Measurements from ENCODE around the gene ZNF513. TPM values are rescaled to one million over a fixed set of nuclear protein-coding genes. Genes with fewer than 3 reads are reported as not detected.
"Not testable (repeated sequence)": the region's sequence is repeated elsewhere in the genome, so short reads cannot be mapped to it uniquely, and the experiment has no call there.

The ZNF513 gene
- 10 to 100 TPM; 17.6 to 20.1 TPM for total RNA-seq
- 1 to 10 TPM; 3.7 to 6.3 TPM for polyA plus RNA-seq

- peaks cover 46 to 74% of the 10 kb centered on the region in 2 donors for H3K36me3 Mint-ChIP-seq
- Histone ChIP-seq H3K27ac (ENCODE audit: low read depth, low read length) (peak within 1 kb of the TSS; percentile 78), H3K4me1 (ENCODE audit: insufficient read depth, low read length) (peaks cover 20% of the 10 kb centered on the region), H3K36me3 (ENCODE audit: insufficient read depth, low read length) (peaks cover 62% of the 10 kb centered on the region), H3K27me3 (ENCODE audit: insufficient read depth, low read length) (no peaks in the 10 kb centered on the region), H3K9me3 (ENCODE audit: control insufficient read depth in 1 of 2, low read length in 2 of 2) (no peaks in the 10 kb centered on the region), H3K4me3 (ENCODE audit: low read length in 2 of 2) (peak within 1 kb of the TSS; percentile 66 to 79)
- peaks cover 0 to 1% (median 0%) of the 10 kb centered on the region in 8 donors for H3K9me3 Mint-ChIP-seq
- H3K4me1 Mint-ChIP-seq, result peaks cover 15 to 36% (median 25%) of the 10 kb centered on the region in 4 donors
- H3K27me3 Mint-ChIP-seq, result no peaks in the 10 kb centered on the region
- intact Hi-C loops (cut with micrococcal nuclease), result loop anchor here (1.0 to 2.0 kb wide), 6 partner anchors 11 to 282 kb away; partner anchors contain the start of genes EIF2B4, GTF3C2, NRBP1 and PPM1G
- POLR2A ChIA-PET (ENCODE audit: partially characterized antibody), result interaction anchor here (0.6 to 4.4 kb wide), 10 partner anchors 8 to 329 kb away, joined by 3 to 106 read pairs (median 11); partner anchors contain the start of genes AGBL5, EIF2B4, GTF3C2 and MPV17
- DNase-seq, result peak; percentile 81 to 89 (median 83)
- H3K27ac Mint-ChIP-seq, result peak within 1 kb of the TSS; percentile 92 to 97 (median 95)
- CTCF ChIA-PET (ENCODE audit: partially characterized antibody), result interaction anchor here (1.5 kb wide), 1 partner anchor 11 kb away, joined by 6 read pairs; the partner anchor contains the start of gene EIF2B4
- peak within 1 kb of the TSS; percentile 89 to 93 (median 90) for H3K4me3 Mint-ChIP-seq
Measured at GRCh38 chr2:27380626-27381545, at the start of gene ZNF513. Gene ZNF513 (minus strand): TSS chr2:27380734. CDS start chr2:27380526, 208 bp downstream.

GRCh38 chr2:27428978-27429541, 48.5 kb upstream of the ZNF513 start:
- H3K27ac ChIP-seq (ENCODE audit: low read depth, low read length), result peak overlapping the region; percentile 93
- intact Hi-C loops (cut with micrococcal nuclease), result loop anchor here (1.0 to 5.0 kb wide), 8 partner anchors 20 to 342 kb away; partner anchors contain the start of genes ATRAID, EIF2B4, GTF3C2 and KHK
- Mint-ChIP-seq H3K4me3 (peak overlapping the region; percentile 96 to 100 (median 98)), H3K27ac (peak overlapping the region; percentile 92 to 98 (median 98)), H3K27me3 (no peaks in the 10 kb centered on the region), H3K9me3 (no peaks in the 10 kb centered on the region), H3K4me1 (peaks cover 28 to 50% (median 37%) of the 10 kb centered on the region in 4 donors), H3K36me3 (peaks cover 10 to 32% of the 10 kb centered on the region in 2 donors)
- peak in 4 of 5 donors; percentile 57 to 71 (median 64) for DNase-seq
- ChIA-PET CTCF (ENCODE audit: partially characterized antibody) (interaction anchor here (0.6 to 3.7 kb wide), 6 partner anchors 19 to 175 kb away, joined by 3 to 12 read pairs (median 3); partner anchors contain the start of genes EIF2B4, PPM1G and SNX17), POLR2A (ENCODE audit: partially characterized antibody) (interaction anchor here (0.6 to 4.7 kb wide), 18 partner anchors 8 to 1441 kb away, joined by 3 to 82 read pairs (median 8); partner anchors contain the start of genes AGBL5, CCDC121, EIF2B4 and GPN1)
- H3K4me3 ChIP-seq (ENCODE audit: low read length in 2 of 2), result peak overlapping the region; percentile 64 to 76
- H3K36me3 ChIP-seq (ENCODE audit: insufficient read depth, low read length), result peaks cover 11% of the 10 kb centered on the region
- H3K9me3 ChIP-seq (ENCODE audit: control insufficient read depth in 1 of 2, low read length in 2 of 2), result no peaks in the 10 kb centered on the region
- H3K4me1 ChIP-seq (ENCODE audit: insufficient read depth, low read length), result peaks cover 45% of the 10 kb centered on the region
- H3K27me3 ChIP-seq (ENCODE audit: insufficient read depth, low read length), result no peaks in the 10 kb centered on the region

GRCh38 chr2:27428213-27428977, 47.9 kb upstream of the ZNF513 start, which contains the start of gene NRBP1:
Gene NRBP1 (plus strand): TSS chr2:27428631. CDS start chr2:27433274, 4,643 bp downstream.
- Mint-ChIP-seq H3K27me3 (no peaks in the 10 kb centered on the region), H3K36me3 (peaks cover 4 to 25% of the 10 kb centered on the region in 2 donors), H3K4me3 (peak within 1 kb of the TSS; percentile 97 to 100 (median 98)), H3K27ac (peak within 1 kb of the TSS; percentile 96 to 99 (median 98)), H3K4me1 (peaks cover 24 to 44% (median 35%) of the 10 kb centered on the region in 4 donors), H3K9me3 (no peaks in the 10 kb centered on the region)
- POLR2A ChIA-PET (ENCODE audit: partially characterized antibody), result interaction anchor here (0.6 to 4.7 kb wide), 21 partner anchors 9 to 1442 kb away, joined by 3 to 82 read pairs (median 7); partner anchors contain the start of genes AGBL5, CCDC121, EIF2B4 and GPN1
- Histone ChIP-seq H3K27ac (ENCODE audit: low read depth, low read length) (peak within 1 kb of the TSS; percentile 93), H3K36me3 (ENCODE audit: insufficient read depth, low read length) (peaks cover 5% of the 10 kb centered on the region), H3K27me3 (ENCODE audit: insufficient read depth, low read length) (no peaks in the 10 kb centered on the region), H3K4me1 (ENCODE audit: insufficient read depth, low read length) (peaks cover 45% of the 10 kb centered on the region), H3K4me3 (ENCODE audit: low read length in 2 of 2) (peak within 1 kb of the TSS; percentile 64 to 76), H3K9me3 (ENCODE audit: control insufficient read depth in 1 of 2, low read length in 2 of 2) (no peaks in the 10 kb centered on the region)
- DNase-seq, result peak; percentile 86 to 91 (median 89)
- intact Hi-C loops (cut with micrococcal nuclease), result loop anchor here (1.0 to 5.0 kb wide), 8 partner anchors 19 to 341 kb away; partner anchors contain the start of genes ATRAID, EIF2B4, GTF3C2 and KHK
- CTCF ChIA-PET (ENCODE audit: partially characterized antibody), result interaction anchor here (0.6 to 3.2 kb wide), 5 partner anchors 18 to 49 kb away, joined by 3 to 11 read pairs (median 3); partner anchors contain the start of gene PPM1G

GRCh38 chr2:27427863-27428212, 47.3 kb upstream of the ZNF513 start:
- H3K9me3 Mint-ChIP-seq, result no peaks in the 10 kb centered on the region
- CTCF ChIA-PET (ENCODE audit: partially characterized antibody), result interaction anchor here (0.8 to 1.1 kb wide), 2 partner anchors 18 to 21 kb away, joined by 3 to 4 read pairs; partner anchors contain the start of gene PPM1G
- no peak for DNase-seq
- intact Hi-C loops (cut with micrococcal nuclease), result loop anchor here (1.0 to 5.0 kb wide), 8 partner anchors 19 to 341 kb away; partner anchors contain the start of genes ATRAID, EIF2B4, GTF3C2 and KHK
- Histone ChIP-seq H3K27me3 (ENCODE audit: insufficient read depth, low read length) (no peaks in the 10 kb centered on the region), H3K4me1 (ENCODE audit: insufficient read depth, low read length) (peaks cover 41% of the 10 kb centered on the region), H3K36me3 (ENCODE audit: insufficient read depth, low read length) (no peaks in the 10 kb centered on the region), H3K27ac (ENCODE audit: low read depth, low read length) (peak overlapping the region; percentile 93), H3K4me3 (ENCODE audit: low read length in 2 of 2) (peak overlapping the region; percentile 37 to 64), H3K9me3 (ENCODE audit: control insufficient read depth in 1 of 2, low read length in 2 of 2) (no peaks in the 10 kb centered on the region)
- peak overlapping the region; percentile 95 to 99 (median 98) for H3K27ac Mint-ChIP-seq
- POLR2A ChIA-PET (ENCODE audit: partially characterized antibody), result interaction anchor here (0.8 to 4.7 kb wide), 19 partner anchors 10 to 1442 kb away, joined by 3 to 82 read pairs (median 8); partner anchors contain the start of genes AGBL5, CCDC121, EIF2B4 and GPN1
- H3K36me3 Mint-ChIP-seq, result peaks cover 0 to 20% of the 10 kb centered on the region in 2 donors
- no peaks in the 10 kb centered on the region for H3K27me3 Mint-ChIP-seq
- peak overlapping the region; percentile 96 to 100 (median 98) for H3K4me3 Mint-ChIP-seq
- peaks cover 20 to 39% (median 30%) of the 10 kb centered on the region in 4 donors for H3K4me1 Mint-ChIP-seq

GRCh38 chr2:27425039-27425438, 44.5 kb upstream of the ZNF513 start:
- H3K9me3 Mint-ChIP-seq; DNase-seq; H3K9me3 ChIP-seq (ENCODE audit: control insufficient read depth in 1 of 2, low read length in 2 of 2); H3K36me3 Mint-ChIP-seq; H3K27ac Mint-ChIP-seq; CTCF ChIA-PET (ENCODE audit: partially characterized antibody); H3K27me3 Mint-ChIP-seq; H3K27ac ChIP-seq (ENCODE audit: low read depth, low read length); H3K4me3 Mint-ChIP-seq; H3K36me3 ChIP-seq (ENCODE audit: insufficient read depth, low read length); H3K27me3 ChIP-seq (ENCODE audit: insufficient read depth, low read length); H3K4me3 ChIP-seq (ENCODE audit: low read length in 2 of 2): not testable (repeated sequence)
- peaks cover 11 to 22% (median 15%) of the 10 kb centered on the region in 4 donors for H3K4me1 Mint-ChIP-seq
- peaks cover 16% of the 10 kb centered on the region for H3K4me1 ChIP-seq (ENCODE audit: insufficient read depth, low read length)
- intact Hi-C loops (cut with micrococcal nuclease), result loop anchor here (5.0 kb wide), 2 partner anchors 213 to 338 kb away; partner anchors contain the start of genes ATRAID, KHK and SLC5A6
- POLR2A ChIA-PET (ENCODE audit: partially characterized antibody), result interaction anchor here (0.6 kb wide), 1 partner anchor 9 kb away, joined by 3 read pairs; no protein-coding TSS in a partner anchor

GRCh38 chr2:27422958-27423357, 42.4 kb upstream of the ZNF513 start:
- no peak for DNase-seq
- Mint-ChIP-seq H3K4me1 (peaks cover 4 to 7% (median 5%) of the 10 kb centered on the region in 4 donors), H3K27me3 (no peaks in the 10 kb centered on the region), H3K27ac (peak overlapping the region in 1 of 7 donors; percentile 29), H3K9me3 (no peaks in the 10 kb centered on the region), H3K4me3 (no peak overlapping the region), H3K36me3 (no peaks in the 10 kb centered on the region)
- no peaks in the 10 kb centered on the region for H3K36me3 ChIP-seq (ENCODE audit: insufficient read depth, low read length)
- no peak overlapping the region for H3K27ac ChIP-seq (ENCODE audit: low read depth, low read length)
- ChIA-PET POLR2A (ENCODE audit: partially characterized antibody) (interaction anchor here (1.7 kb wide), 1 partner anchor 67 kb away, joined by 4 read pairs; the partner anchor contains the start of gene GTF3C2), CTCF (ENCODE audit: partially characterized antibody) (interaction anchor here (0.6 kb wide), 1 partner anchor 623 kb away, joined by 3 read pairs; no protein-coding TSS in a partner anchor)
- H3K9me3 ChIP-seq (ENCODE audit: control insufficient read depth in 1 of 2, low read length in 2 of 2), result no peaks in the 10 kb centered on the region
- no peaks in the 10 kb centered on the region for H3K27me3 ChIP-seq (ENCODE audit: insufficient read depth, low read length)
- no peak overlapping the region for H3K4me3 ChIP-seq (ENCODE audit: low read length in 2 of 2)
- peaks cover 6% of the 10 kb centered on the region for H3K4me1 ChIP-seq (ENCODE audit: insufficient read depth, low read length)
- intact Hi-C loops (cut with micrococcal nuclease), result no loop called here
